ENCODE results near the gene RRP15.

GRCh38 chr1:218294546-218294945, 9.5 kb downstream of the RRP15 start:
- TF ChIP-seq CTCF (IDR thresholded peaks at IDR 0.05) (no peak), POLR2AphosphoS5 (IDR thresholded peaks at IDR 0.05) (no peak)
